Heart left ventricle (tissue), 16 donors: Measurements from ENCODE around the gene SWI5. TPM values are rescaled to one million over a fixed set of nuclear protein-coding genes. Genes with fewer than 3 reads are reported as not detected.

Source experiments
- ATAC-seq, 4 donors: fragments of 200-7000 bp; cut with Tn5 transposase; one replicate each; pipeline ENCODE4 v1.9.1; 2020 to 2022; ENCODE audit warnings: moderate library complexity in 4 of 4, mild to moderate bottlenecking in 3 of 4, moderate number of reproducible peaks in 1 of 4
- DNase-seq, 5 donors: peaks; one replicate each; pipeline ENCODE4 v3.0.0-alpha.2; 2020
- H3K27ac ChIP-seq, 12 donors: fragments of 200-600 bp; sonication (generic) in 4 of 12; one replicate each; pipeline versions ENCODE4 v1.5.0 to v1.8.0; 2016 to 2022; ENCODE audit warnings: mild to moderate bottlenecking in 2 of 12
- H3K27me3 ChIP-seq, 9 donors: fragments of 200-600 bp; sonication (generic) in 2 of 9; one replicate each; pipeline versions ENCODE4 v1.5.1 to v1.8.0; 2016 to 2022; ENCODE audit warnings: mild to moderate bottlenecking in 3 of 9
- H3K36me3 ChIP-seq, 9 donors: fragments of 200-600 bp; sonication (generic) in 2 of 9; one replicate each; pipeline versions ENCODE4 v1.5.0 to v1.8.0; 2018 to 2022; ENCODE audit warnings: mild to moderate bottlenecking in 2 of 9
- H3K4me1 ChIP-seq, 12 donors: fragments of 200-600 bp; sonication (generic) in 4 of 12; one replicate each; pipeline versions ENCODE4 v1.5.0 to v1.8.0; 2016 to 2022; ENCODE audit warnings: mild to moderate bottlenecking in 3 of 12
- H3K4me3 ChIP-seq, 12 donors: fragments of 200-600 bp; sonication (generic) in 4 of 12; one replicate each; pipeline versions ENCODE4 v1.5.0 to v1.8.0; 2017 to 2022; ENCODE audit warnings: mild to moderate bottlenecking in 9 of 12, moderate library complexity in 4 of 12
- H3K9me3 ChIP-seq, 12 donors: fragments of 200-600 bp; sonication (generic) in 4 of 12; one replicate each; pipeline versions ENCODE4 v1.5.0 to v1.8.0; 2016 to 2022; ENCODE audit warnings: mild to moderate bottlenecking in 1 of 12
- POLR2A ChIP-seq, 2 donors: fragments of 450-650 bp; IDR thresholded peaks; one replicate each; pipeline ENCODE4 v1.6.1; 2017; ENCODE audit warnings: antibody characterized with exemption in 2 of 2, mild to moderate bottlenecking in 2 of 2, moderate library complexity in 2 of 2
- WGBS, 4 donors: extraction: QIAGEN DNeasy Blood & Tissue Kit in 2 of 4; methylation state at CpG; one replicate each; pipeline versions ENCODE4 v1.1.5 to v1.1.7; 2013 to 2018; 5-methylcytosine and 5-hydroxymethylcytosine counted together
- intact Hi-C, 10 donors: fragments of 100-400 bp; cut with DNase I; formaldehyde crosslinking; loops; one replicate each; pipeline versions ENCODE4 v1.11.1 to v1.14.2; 2022
- polyA plus RNA-seq, 2 donors: library from polyadenylated mRNA; stranded (reverse); fragments of 200-250 nt; gene quantifications; one replicate each; pipeline ENCODE4 v1.2.3, GENCODE V29; 2013
- total RNA-seq, 9 donors: library from RNA; depleted of rRNA in 2 of 9; stranded (reverse); fragments of >200 nt in 2 of 9; fragmentation: NEBNext Ultra II Directional in 3 of 9; extraction: Animal tissue kit (Norgen Biotek cat#: 25700) in 3 of 9; gene quantifications; one replicate each; pipeline versions ENCODE4 v1.1.0 to v1.2.4, GENCODE V29; 2016 to 2023
- TF ChIP-seq, protein P1 (sequence below), 12 donors: fragments of 200-600 bp; sonication (generic) in 4 of 12; IDR thresholded peaks; one replicate each; pipeline versions ENCODE4 v1.5.0 to v1.8.0; 2018 to 2022; ENCODE audit warnings: antibody characterized with exemption in 12 of 12, mild to moderate bottlenecking in 5 of 12
- donor health status: ischemic (EF 13 %, LVEDD 7.1; RV severe dilation, severe dysfunction).
- donor health status: healthy with polysubstance abuse.
- donor health status: DM: no; HTN: yes; CAD: no.
- donor health status: DM: no; HTN: no; CAD: no.
- donor health status: ischemic (EF 25% LVEDD 6.9; RV normal size, moderate dysfunction).
- donor health status: ischemic (EF 25% LVEDD 5.7; RV mildly dilated, moderate dysfunction).
- donor health status: healthy.
- donor health status: DM: yes; HTN: yes; CAD: no.
- donor health status: ischemic (EF 35%, LVEDD 5.7; RV mildly dilated, moderate dysfunction).
- donor health status: nonischemic (EF 11% LVEDD 7.7; RV severe dilation, severe dysfunction).
- donor health status: DM: yes; HTN: yes; CAD: no.
- donor health status: PGD.
- donor health status: ischemic (EF 29% LVEDD 5.4; RV normal size, mild dysfunction).
- donor health status: nonischemic (EF 23%, LVEDD 6.1; RV moderate dilation, normal function).

The SWI5 gene
- total and polyA plus RNA-seq, 11 donors: 10.8 to 30.6 (median 18.8) TPM

DNA sequence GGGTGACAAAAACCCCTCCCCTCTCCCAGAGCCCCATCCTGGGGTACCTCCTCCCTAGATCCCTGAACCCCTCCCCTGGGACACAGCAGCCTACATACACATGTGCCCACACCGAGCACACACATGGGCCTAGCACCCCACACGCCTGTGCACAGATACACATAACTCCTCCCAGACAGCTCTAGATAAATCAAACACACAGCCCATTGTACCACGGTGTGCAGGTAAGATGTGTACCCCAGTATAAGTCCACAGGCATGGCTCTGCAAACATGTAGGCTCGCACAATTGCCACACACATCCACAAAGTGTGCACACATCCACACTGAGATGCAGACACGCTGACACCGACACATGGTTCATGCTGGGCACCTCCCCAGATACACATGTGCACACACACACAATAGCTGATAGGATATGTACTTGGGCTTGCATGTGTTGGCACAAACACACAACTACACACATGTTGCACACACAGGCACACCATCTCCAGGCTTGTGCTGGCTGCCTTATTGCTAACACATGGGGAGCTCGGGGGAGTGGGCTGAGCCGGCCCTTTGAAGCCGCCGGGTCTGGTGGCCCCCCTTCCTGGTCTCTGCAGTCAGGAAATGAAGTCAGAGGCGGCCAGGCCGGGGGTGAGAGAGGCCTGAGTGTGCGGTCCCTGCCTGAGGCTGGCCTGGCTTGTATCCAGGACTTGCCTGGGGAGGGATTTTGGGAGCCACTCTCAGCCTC is 30.5 kb upstream of the SWI5 start:
- H3K27ac ChIP-seq: peak overlapping the region in 11 of 12 donors; percentile 37 to 83 (median 64)
- intact Hi-C loops: no loop called here
- WGBS, 4 donors: 28 to 50% (median 43%) methylated on average over 8 to 13 of the region's 13 CpGs
- peaks cover 0 to 42% (median 15%) of the 10 kb centered on the region in 12 donors for H3K4me1 ChIP-seq
- peak; percentile 66 to 78 (median 74) for DNase-seq
- peak in 3 of 4 donors; percentile 0 to 58 (median 56) for ATAC-seq
- H3K27me3 ChIP-seq: peaks cover 0 to 5% (median 0%) of the 10 kb centered on the region in 9 donors
- no peaks in the 10 kb centered on the region for H3K36me3 ChIP-seq
- H3K9me3 ChIP-seq: no peaks in the 10 kb centered on the region
- peak overlapping the region in 3 of 12 donors; percentile 4 to 65 (median 46) for H3K4me3 ChIP-seq
- TF ChIP-seq POLR2A (IDR thresholded peaks at IDR 0.05): no peak

DNA sequence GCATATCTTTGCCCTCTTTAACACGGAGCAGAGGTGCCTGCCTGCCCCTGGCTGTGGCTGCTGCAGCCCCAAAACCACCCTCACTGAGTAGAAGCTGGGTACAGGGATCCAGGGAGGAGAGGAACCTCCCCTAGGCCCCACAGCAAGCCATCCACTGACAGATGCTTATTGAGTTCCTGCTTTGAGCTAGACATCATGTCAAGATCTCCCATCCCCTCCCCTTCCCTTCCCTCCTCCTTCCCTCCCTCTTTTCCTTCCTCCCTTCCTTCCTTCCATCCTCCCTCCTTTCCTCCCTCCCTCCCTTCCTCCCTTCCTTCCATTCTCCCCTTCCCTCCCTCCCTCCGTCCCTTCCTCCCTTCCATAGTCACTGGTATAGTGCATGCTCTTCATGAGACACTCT is 29.6 kb upstream of the SWI5 start:
- WGBS, 4 donors: 56 to 63% (median 58%) methylated on average over 2 of the region's 2 CpGs
- intact Hi-C loops: no loop called here

DNA sequence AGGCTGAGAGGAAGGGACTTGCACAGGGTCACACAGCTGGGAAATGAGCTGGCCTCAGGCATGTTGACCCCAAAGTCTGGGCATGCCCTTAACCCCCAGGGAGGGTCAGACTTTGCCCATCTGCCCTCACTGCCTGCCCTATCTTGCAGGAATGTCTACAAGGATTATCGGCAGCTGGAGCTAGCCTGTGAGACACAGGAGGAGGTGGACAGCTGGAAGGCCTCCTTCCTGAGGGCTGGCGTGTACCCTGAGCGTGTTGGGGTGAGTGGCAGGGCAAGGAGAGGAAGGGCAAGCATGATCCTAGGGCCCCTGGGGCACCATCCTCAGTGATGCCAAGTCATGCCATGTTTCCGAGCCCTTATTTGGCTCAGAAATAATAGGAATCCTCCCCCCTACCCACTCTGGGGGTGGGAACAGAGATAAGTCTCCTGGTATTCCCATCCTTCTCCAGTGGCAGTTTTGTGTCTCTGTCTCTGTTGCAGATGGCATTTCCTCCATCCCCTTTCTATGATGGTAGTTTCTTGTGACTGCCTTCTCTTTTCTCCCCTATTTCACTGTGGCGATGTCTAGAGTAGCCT is 28.8 kb upstream of the SWI5 start:
- 88 to 93% (median 91%) methylated on average over 5 of the region's 5 CpGs for WGBS, 4 donors

More for the DNA sequence above, 29.6 kb upstream of the SWI5 start:
- ATAC-seq (no peak), DNase-seq (no peak)
- H3K36me3 ChIP-seq: no peaks in the 10 kb centered on the region
- H3K4me1 ChIP-seq: peaks cover 6 to 51% (median 22%) of the 10 kb centered on the region in 12 donors
- no peaks in the 10 kb centered on the region for H3K9me3 ChIP-seq
- H3K27ac ChIP-seq: peak overlapping the region in 8 of 12 donors; percentile 8 to 83 (median 67)
- H3K4me3 ChIP-seq: no peak overlapping the region
- TF ChIP-seq POLR2A (IDR thresholded peaks at IDR 0.05): no peak
- TF ChIP-seq, protein P1, sequence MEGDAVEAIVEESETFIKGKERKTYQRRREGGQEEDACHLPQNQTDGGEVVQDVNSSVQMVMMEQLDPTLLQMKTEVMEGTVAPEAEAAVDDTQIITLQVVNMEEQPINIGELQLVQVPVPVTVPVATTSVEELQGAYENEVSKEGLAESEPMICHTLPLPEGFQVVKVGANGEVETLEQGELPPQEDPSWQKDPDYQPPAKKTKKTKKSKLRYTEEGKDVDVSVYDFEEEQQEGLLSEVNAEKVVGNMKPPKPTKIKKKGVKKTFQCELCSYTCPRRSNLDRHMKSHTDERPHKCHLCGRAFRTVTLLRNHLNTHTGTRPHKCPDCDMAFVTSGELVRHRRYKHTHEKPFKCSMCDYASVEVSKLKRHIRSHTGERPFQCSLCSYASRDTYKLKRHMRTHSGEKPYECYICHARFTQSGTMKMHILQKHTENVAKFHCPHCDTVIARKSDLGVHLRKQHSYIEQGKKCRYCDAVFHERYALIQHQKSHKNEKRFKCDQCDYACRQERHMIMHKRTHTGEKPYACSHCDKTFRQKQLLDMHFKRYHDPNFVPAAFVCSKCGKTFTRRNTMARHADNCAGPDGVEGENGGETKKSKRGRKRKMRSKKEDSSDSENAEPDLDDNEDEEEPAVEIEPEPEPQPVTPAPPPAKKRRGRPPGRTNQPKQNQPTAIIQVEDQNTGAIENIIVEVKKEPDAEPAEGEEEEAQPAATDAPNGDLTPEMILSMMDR (IDR thresholded peaks at IDR 0.05): no peak
- peaks cover 0 to 10% (median 0%) of the 10 kb centered on the region in 9 donors for H3K27me3 ChIP-seq

DNA sequence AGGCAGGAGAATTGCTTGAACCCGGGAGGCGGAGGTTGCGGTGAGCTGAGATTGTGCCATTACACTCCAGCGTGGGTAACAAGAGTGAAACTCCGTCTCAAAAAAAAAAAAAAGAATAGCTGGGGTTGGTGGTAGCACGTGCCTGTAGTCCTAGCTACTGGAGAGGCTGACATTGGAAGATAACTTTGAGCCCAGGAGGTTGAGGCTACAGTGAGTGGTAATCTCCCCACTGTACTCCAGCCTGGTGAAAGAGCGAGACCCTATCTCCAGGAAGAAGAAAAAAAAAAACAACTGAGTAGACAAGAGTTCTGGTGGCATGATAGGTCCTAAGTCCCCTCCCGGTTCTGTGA is 26.5 kb upstream of the SWI5 start:
- Histone ChIP-seq H3K27ac (no peak overlapping the region), H3K27me3 (peaks cover 0 to 10% (median 0%) of the 10 kb centered on the region in 9 donors), H3K4me3 (peak overlapping the region in 1 of 12 donors; percentile 54), H3K4me1 (peaks cover 6 to 39% (median 23%) of the 10 kb centered on the region in 12 donors), H3K36me3 (no peaks in the 10 kb centered on the region), H3K9me3 (no peaks in the 10 kb centered on the region)
- DNase-seq (no peak), ATAC-seq (no peak)
- intact Hi-C loops: no loop called here
- 74 to 79% (median 77%) methylated on average over 8 of the region's 8 CpGs for WGBS, 4 donors
- TF ChIP-seq POLR2A (IDR thresholded peaks at IDR 0.05): no peak
- TF ChIP-seq, protein P1 (IDR thresholded peaks at IDR 0.05): no peak

More for the DNA sequence above, 28.8 kb upstream of the SWI5 start:
- H3K9me3 ChIP-seq: no peaks in the 10 kb centered on the region
- H3K4me1 ChIP-seq: peaks cover 6 to 46% (median 23%) of the 10 kb centered on the region in 12 donors
- H3K4me3 ChIP-seq: no peak overlapping the region
- TF ChIP-seq, protein P1 (IDR thresholded peaks at IDR 0.05): no peak
- TF ChIP-seq POLR2A (IDR thresholded peaks at IDR 0.05): no peak
- DNase-seq (no peak), ATAC-seq (no peak)
- peaks cover 0 to 10% (median 0%) of the 10 kb centered on the region in 9 donors for H3K27me3 ChIP-seq
- intact Hi-C loops: no loop called here
- H3K36me3 ChIP-seq: no peaks in the 10 kb centered on the region
- H3K27ac ChIP-seq: no peak overlapping the region
